Midbrain (tissue), 1 donor: ENCODE measurements around the gene RASGRF2.

Experiments
- DNase-seq: peaks from one replicate; lab custom pipeline; 2025; lab: John Stamatoyannopoulos, UW

RASGRF2 gene

DNA sequence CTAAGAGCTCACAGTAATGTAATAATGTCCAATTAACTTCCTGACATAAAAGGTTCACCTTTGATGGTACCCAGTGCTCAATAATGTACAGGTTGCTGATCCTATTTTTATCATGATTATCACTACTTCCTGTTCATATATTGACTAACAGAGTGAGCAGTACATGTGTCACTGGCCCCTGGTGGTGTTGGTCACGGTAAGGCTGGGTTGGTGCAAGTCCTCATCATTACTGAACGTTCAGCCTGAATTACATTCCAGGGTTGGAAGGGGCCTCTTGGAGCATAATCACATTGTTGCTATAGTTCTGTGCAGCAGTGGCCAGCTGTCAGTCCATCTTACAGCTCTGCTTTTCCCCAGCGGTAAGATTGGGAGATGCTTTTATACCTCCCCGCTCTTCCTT lies 248.7 kb downstream of the RASGRF2 start:
- no peak for DNase-seq

DNA sequence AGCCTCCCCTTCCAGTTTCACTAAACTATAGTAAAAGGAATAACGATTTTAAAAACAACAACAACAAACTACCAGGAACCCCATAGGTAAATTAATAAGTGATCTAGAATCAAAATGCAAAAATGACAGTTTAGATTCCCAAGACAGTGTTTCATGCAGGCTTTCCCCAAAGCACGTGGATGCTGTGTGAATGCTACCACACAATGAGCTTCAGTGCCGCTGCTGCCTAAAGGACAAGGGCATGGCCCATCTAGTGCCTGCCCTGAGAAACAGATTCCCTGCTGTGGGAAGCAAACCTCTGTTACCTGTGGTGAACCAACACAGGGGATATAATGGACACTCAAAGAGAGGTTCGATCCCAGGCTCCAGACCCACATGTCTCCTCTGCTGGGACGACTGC lies 249.2 kb downstream of the RASGRF2 start:
- no peak for DNase-seq

DNA sequence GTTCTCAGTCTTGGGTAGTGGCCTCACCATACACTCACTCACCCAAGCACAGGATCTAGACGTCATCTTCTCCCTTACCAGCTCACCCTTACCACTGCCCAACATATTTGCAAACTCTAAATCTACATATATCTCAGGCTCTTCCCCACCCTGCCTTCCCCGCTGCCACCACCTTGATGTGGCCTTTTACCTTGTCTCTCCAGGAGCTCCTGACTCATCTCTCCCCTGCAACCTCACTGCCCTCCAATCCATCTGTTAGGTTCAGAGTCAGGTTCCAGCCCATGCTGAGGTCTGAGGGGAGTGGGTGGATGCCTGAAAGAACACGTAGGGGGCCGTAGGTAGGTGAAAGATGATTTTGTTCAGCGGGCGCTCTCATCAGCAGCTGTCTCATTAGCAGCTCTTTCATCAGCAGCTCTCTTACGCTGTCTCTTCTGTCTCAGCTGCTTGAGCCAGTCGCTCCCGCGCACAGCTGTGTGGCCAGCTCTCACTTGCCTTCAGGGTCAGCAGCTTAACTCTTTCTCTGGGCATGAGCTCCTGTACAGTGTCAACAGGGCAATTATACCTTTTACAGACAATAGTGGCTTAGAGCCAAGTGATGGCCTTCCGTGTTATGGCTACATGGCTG lies 249.8 kb downstream of the RASGRF2 start:
- no peak for DNase-seq

DNA sequence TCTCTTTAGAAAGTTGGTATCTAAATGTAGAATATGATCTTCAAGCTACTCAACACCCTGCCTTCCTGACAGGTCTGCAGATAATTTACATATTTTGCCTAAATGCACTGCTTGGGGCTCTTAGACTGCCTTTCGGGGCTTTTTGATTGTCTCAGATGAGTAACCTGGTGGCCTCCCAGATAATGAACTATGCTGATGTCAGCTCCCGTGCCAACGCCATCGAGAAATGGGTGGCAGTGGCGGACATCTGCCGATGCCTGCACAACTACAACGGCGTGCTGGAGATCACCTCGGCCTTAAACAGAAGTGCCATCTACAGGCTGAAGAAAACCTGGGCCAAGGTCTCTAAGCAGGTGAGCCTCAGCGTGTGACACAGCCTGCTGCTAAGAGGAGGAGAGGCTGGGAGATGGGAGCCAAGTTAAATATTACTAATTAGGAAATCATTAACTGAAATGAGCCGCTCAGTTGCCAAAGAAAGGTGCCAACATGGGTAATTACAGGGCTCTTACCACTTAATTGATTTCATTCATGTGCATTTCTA lies 252.1 kb downstream of the RASGRF2 start:
- DNase-seq, result no peak

DNA sequence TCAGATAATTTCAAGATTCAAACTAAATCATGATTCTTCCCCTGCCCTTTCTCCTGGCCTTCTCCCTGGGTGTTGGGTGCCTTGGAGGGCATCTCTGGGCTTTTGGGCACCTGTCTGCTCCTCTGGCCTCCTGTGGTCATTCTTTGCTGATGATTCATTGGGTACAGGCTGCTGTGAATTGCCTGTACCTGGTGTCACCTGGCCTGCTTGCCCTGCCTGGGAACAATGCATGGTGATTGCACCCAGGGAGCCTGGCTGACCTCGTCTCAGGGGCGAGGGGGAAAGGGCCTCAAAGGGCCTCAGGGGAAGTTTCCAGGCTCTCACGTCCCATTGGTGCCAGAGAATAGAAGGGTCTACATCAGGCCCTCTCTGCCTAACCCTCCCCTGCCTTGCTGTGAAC lies 252.9 kb downstream of the RASGRF2 start:
- no peak for DNase-seq

DNA sequence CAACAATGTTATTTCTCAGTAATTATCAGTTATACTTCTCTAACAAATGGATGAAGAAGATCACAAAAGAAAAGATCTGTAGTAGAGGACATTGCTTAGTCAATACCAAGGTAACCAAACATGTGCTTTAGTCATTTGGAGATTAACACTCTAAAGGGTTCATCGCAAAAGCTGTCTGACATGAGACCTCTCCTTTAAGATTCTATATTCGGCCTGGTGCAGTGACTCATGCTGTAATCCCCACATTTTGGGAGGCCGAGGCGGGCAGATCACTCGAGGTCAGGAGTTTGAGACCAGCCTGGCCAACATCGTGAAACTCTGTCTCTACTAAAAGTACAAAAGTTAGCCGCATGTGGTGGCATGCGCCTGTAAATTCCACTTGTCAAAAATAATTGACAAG lies 254.7 kb downstream of the RASGRF2 start:
- DNase-seq, result no peak

DNA sequence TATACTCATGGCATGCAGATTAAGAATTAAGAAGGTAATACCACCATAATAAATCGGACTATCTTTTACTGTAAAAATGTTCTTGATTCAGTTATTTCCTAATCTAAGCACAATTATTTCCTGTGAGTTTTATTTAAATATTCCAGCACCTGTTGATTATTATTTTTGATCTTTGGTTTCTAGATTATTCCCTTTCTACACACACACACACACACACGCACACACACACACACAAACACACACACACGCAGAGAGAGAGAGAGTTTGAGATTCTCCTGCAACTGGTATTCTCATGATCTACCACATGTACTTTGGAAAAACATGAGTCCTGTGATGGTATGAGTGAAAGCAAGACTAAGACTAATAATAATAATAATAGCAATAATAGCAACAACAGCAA lies 256.0 kb downstream of the RASGRF2 start:
- no peak for DNase-seq

DNA sequence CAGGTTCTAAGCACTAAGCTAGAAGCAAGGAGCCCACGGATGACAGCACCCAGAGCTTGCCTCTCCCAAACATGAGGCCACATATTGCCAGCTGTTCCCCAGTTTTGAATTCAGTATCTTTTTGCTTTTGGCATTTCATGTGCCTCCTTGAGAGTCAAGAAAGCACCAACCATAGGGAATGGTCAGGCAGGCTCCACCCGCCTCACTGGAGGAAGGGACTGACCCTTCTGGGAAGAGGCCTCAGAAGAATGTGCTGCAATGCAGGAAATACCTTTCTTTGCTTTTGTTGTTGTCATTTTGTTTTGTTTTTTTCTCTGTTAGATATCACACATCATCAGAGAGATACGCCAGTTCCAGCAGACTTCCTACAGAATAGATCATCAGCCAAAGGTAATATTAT lies 259.2 kb downstream of the RASGRF2 start:
- no peak for DNase-seq

DNA sequence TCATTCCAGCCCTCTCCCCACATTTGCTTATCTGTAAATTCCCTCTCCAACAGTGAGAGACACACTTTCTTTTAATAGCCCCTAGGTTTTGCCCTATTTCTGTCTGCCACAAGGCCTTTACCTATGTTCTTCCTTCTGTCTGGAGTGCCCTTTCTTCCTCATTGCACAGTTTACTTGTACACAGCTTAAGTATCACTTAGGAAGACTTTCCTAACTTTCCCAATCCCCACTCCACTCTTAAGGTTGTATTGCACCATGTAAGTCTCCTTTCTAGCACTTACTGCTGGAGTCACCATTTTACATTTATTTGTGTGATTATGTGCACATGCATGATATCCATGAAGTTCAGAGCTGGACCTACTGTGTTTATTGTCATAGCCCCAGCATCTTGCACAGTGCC lies 262.1 kb downstream of the RASGRF2 start:
- DNase-seq, result no peak

DNA sequence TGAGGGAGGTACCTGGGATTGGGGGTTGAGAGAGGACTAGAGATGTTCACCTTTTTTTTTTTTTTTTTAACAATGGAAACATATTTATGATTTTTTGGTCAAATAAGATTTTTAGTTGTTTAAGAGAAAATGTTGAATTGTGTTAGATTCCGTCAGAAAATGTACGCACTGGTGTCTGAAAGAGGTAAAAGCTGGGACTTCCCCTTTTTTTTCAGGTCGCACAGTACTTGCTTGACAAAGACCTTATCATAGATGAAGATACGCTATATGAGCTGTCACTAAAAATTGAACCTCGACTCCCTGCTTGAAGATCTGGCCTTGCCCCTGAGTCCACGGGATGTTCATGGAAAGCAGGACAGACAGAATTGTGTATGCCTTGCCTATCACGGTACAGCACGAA lies 265.3 kb downstream of the RASGRF2 start:
- no peak for DNase-seq

DNA sequence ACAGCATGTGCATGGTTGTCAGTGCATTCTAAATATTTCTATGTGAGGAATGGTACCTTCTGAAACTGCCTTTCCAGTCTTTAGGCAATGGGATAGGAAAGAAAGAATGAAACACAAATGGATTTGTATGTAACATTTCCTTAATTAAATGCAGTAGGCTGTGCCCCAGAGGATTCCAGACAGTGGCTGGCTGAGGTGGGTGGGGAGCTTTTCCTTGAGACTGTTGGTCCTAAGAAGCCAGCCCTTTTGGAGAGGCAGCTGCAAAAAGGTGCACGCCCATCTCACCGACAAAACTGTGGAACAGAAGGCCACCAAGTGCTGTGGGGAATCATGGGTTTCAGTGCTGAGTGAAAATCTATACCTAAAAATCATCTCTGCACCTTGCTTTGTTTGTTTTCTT lies 266.1 kb downstream of the RASGRF2 start:
- no peak for DNase-seq

DNA sequence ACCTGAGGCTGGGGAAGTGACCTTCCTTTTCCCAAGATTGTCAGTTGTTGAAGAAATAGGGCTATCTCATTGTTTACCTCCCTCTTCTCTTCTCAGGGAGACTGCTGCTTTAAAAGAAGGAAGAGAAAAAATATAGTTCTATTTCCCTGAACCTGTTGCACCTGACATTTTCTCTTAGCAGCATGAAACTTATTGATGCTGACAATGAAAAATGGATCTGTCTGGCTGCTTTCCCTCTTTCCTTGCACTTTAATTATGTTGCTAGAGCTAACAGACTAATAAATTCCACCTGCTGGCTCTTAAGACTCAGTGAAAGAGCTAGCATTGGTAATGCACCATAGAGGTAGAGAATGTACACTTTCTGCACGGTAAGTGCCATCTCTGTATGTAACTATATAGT lies 266.8 kb downstream of the RASGRF2 start:
- no peak for DNase-seq

DNA sequence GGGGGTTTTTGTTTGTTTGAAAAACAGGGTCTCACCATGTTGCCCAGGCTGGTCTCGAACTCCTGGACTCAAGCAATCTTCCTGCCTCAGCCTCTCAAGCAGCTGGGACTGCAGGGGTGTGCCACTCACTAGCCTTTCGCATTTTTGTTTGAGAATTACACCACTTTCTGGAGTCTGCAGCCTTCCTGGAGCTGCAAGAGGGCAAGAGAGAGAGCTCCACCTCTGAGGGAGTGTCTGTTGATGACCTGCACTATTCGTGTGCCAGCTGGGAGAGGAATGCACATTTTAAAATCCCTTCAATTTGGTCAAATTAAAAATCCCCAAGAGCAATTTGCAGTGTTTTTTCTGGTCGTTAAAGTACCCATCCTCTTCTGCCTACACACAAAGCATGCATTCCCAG lies 267.9 kb downstream of the RASGRF2 start:
- no peak for DNase-seq

DNA sequence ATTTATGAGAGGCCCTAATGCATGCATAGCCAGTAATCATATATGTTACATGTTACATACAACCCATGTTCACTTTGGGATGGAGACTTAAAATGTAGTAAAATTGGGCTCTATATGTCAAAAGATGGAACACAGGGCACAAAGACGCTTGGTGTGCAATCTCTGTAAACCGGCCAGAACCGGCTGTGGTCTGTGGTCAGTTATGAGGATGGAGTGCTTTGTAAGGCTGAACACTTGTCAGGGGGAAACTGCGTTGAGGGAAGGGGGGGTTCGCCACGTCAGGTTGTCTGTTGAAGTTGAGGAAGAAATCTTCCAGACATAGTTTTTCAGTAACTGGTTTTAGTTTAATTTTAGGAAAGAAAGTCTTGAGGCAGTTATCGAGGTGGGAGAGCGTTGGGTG lies 270.3 kb downstream of the RASGRF2 start:
- no peak for DNase-seq

DNA sequence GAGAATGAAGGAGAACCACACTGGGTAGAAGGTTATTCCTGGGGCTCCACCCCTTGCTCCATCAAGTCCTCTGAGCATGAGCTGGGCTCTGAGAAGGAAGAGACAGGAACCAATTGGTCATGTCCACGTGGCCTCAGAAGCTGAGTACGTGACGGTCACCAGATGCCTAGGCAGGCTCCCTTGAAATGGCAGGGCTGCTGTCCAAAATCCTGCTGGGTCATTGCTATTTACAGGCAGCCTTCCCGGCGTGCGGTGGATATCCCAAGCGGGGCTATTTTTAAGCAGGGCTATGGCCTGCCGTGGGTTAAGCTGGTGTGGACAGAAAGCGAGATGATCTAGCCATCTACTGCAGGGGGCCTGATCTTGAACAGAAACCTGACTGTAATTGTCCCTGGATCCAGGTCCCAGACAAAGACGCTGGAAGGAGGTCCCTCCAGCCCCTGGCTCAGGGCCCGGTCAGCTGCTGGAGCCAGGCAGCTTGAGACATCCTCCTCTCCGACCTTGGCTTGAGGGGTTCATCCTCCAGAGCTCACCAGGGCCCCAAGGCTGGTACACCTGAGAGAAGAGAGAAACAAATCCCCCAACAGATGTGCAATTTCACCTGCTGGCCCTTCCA lies 272.4 kb downstream of the RASGRF2 start:
- no peak for DNase-seq

DNA sequence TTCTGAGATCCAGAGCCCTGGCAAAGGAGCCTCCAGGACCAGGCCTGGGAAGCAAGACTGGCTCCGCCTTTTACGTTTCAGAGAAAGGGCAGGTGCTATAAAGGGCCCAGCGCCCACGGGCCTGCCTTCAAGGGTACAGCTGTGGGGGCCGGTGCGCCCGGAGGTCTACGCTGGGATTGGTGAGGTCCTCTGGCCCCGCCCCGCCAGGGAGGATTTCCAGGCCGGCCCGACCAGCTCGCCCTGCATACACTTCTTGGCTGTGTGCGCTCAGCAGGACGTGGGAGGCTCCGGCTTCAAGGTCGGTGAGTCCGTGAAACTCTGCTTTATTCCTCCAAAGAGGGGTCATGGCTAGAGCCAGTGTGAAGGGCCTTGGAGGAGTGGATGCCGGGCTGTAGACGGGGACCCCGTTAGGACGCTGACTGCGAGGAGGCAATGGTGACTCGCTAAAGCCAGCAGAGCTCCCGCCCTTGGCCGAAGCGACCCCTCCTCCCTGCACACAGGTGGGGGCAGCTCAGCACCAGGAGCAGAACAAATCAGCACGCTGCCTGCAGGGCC lies 273.0 kb downstream of the RASGRF2 start, which contains the start of gene CKMT2:
CKMT2 (plus strand) TSS at position 243 of the 555 bp plus-strand sequence. CDS start 17,811 bp downstream, outside the sequence.
- peak; percentile 35 for DNase-seq

DNA sequence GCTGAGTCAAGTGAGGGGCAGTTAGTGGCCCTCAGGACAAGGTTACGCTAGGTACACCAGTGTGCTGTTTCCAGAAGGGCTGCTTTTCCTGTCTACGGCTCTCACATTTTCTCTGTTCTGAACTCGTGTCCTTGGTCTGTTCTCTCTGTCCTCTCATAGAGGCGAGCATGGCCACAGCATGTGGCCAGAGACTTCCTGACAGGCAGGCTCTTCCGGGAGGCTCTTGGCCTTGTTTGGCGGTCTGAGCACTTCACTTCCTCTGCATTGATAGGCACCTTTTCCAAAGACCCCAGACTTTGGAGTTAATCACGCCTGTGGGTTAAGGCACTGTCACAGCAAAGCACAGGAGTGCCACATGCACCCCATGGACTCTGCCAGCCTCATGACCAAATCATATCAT lies 274.1 kb downstream of the RASGRF2 start:
- no peak for DNase-seq

DNA sequence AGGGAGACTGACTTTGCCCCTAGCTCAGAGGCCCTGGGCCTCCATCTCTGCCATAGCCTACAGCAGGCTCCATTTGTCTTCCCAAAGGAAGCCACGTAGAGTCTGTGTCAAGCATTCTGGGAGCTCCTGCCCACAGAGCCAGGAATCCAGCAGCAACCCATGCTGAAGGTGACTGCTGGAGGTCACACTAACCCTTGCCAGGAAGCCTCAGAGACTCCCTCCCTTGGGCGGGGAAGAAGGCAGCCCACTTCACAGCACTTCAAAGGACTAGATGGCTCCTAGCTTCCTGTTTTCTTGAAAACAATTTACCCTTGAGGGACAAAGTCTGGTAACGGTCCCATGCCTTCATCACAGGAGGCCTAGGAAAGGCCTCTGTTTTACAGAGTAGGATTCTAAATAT lies 274.6 kb downstream of the RASGRF2 start:
- no peak for DNase-seq

DNA sequence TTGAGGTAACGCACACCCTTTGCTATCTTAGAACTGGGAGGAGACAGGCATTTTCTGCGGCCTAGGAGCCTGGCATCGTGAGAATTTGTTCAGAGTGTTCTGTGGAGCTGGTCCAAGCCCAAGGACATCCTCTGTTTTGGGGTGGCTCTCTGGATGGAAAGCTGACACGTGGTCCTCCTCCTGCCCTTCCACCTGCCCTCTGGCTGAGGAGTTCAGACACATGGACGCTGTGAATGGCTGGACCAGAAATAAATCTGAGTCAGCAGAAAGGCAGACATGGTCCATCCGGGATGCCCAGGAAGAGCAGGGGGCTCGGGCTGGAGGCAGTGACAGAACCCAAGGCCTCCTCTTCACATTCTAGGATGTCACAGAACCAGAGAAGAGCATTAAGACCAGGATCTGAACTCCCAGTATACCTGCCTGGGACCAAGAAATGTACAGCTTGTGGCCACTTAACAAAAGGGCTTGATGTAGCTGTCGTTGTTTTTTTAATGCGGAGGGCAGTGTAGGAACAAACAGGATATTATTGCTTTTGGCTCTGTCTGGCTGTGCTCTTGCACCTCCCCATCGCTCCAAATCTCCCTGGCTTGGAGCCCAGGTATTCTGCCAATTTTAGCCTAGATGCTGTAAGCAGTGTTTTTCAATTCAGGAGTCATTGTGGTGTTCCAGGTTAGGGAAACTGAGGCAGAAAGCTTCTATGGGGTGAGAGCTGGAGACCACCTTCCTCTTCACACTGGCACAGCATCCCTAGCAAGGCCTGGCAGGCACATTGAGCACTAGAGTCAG lies 275.3 kb downstream of the RASGRF2 start:
- DNase-seq, result peak; percentile 12

DNA sequence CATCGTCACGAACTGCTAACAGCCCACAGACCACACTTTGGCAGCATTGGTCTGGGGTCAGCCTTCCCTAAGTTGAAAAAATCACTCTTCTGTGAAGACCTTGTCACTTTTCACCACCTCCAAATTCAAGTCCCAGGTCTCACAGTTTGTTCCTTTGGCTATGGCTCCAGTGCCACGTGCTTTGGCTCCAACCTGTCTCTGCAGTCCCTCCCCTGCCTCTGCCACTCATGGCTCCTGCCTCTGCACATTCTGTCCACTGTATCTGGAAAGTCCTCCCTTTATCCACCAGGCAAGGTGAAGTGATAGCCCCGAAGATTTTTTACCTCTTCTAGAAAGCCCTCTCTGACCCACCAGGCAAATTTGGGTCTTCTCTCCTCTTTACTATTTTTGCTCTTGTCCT lies 278.3 kb downstream of the RASGRF2 start:
- no peak for DNase-seq

DNA sequence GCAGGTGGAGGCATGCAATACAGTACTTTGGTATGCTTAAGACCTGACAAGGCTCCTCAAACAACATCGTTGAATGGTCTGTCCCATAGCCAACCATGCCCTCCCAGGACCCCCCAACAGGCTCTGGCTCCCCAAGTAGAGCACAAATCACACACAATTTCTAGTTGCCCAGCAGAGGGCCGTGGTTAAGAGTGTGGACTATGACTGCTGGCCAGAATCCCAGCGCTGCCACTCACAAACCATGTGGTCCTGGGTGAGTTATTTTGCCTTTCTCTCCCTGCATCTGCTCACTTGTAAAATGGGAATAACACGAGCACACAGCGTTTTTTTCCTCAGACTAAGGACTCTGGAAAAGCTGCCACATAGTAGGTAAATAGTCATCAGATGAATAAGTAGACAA lies 279.4 kb downstream of the RASGRF2 start:
- peak; percentile 29 for DNase-seq

DNA sequence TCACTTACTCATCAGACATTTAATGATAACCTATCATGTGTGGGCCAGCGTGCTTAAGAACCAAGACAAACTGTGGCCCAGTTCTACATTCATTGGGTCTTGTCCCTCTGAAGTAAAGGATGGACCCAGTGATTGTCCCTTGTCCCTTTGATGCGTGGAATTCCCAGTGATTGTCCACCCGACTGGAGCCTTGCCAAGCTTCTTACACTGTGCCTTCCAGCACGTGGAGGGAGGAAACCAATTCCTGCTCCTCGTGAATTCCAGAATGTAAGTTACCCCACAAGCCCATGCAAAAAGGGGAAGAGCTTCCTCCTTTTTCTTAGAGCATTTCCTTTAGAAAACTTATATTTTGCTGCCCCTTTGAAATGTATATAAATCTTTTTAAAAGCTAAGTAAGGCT lies 280.8 kb downstream of the RASGRF2 start:
- DNase-seq, result no peak
